Measurements from ENCODE around the gene CPXM2. TPM values are rescaled to one million over a fixed set of nuclear protein-coding genes. Genes with fewer than 3 reads are reported as not detected.

The CPXM2 gene
- total RNA-seq, 2 donors from 2014 or later, result 12.5 to 17.0 TPM

DNA sequence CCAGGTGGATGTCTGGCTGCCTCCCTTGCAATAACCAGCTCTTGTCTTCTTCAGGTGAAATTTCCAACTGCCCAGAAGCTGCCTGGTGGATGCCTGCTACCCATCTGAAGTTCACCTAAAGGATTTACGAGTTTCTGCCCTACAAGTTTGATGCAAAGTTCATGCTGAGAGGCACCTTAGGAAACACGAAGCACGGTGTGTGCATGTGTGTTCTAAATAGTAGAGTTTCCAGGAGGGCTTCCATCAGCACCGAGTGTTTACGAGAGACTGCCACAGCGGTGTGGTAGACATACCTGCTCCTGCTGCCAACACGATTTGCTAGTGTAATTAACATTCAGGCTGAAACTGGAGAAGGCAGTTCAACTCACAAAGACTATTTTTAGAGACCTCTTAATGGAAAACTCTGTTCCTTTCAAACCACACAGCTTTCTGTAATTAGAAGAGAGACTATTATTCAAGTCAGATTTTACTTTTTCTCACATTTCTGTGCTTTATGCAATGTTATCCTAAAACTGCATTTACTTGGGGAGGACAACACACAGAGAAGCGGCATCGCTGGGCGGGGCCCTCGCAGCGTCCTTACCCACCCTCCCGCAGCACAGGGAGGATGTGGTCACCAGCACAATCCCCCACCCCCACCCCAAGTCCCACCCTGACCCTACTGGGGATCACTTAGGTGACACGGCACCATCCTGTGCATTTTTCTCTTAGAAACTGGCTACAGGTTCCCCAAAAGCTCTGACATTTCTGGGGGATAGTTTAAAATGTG lies 15.5 kb upstream of the CPXM2 start:
- ATAC-seq (no peak), DNase-seq (no peak)
- intact Hi-C loops (cut with DNase I), result no loop called here

DNA sequence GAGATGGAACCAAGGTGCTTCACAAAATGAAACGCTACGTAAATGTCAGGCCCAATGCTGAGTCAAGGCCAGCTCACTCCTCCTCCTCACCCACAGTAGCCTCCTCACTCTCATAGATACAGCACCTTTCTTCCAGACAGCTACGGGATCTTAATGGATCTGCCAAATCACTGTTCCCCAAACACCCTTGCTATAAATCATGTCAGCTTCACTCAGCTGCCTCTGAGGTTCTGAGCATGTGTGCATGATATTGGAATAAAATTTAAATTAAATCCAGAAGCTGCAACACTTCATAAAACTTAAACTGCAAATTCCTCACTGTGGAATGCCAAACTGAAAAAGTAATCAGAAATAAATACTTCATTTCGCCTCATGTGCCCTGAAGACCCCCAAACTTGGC lies 14.7 kb upstream of the CPXM2 start:
- DNase-seq, result no peak
- intact Hi-C loops (cut with DNase I), result no loop called here
- no peak for ATAC-seq

DNA sequence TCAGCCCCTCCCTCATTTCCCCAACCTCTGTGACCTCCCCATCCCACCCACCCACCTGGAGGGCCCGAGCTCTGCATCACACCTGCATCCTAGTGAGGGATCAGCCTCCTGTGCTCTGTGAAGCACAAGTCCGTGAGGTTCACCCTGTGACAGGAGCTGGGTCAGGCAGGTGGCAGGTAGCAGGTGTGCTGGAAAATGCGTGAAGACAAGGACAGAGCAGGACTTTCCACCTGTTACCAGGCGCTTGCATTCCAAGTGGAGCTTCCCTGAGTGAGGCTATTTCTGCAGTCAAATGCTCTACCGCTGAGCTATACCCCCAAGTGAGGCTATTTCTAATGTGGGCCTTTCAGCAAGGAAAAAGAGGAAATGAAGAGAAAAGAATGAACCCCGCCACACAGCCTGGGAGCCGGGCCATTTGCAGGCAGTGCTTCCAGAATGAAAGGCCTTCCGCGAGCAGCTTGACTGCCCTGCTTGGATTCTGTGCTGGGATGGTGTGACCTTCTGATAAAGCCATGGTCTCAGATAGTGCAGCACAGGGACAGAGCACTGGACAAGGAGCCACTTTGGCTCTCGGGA lies 13.3 kb upstream of the CPXM2 start:
- intact Hi-C loops (cut with DNase I), result no loop called here
- no peak for ATAC-seq

DNA sequence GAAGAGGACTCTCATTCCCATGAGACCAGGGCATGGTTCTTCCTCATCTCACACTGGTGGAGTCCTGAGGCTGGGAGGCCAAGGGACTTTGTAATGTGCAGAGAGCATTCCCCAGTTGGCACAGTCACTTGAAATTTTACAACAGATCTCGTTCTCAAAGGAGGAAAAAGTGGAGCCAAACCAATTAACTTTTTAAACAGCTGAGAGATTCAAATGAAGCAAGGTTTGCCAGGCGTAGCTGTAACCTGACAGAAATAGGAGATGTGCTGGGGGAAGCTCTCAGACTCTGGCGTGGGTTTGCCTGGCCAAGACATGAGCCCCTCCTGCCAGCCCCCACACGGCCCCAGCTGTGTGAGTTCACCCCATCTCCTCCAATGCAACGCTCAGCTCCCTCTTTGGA lies 12.0 kb upstream of the CPXM2 start:
- no peak for ATAC-seq
- no peak for DNase-seq
- intact Hi-C loops (cut with DNase I), result no loop called here

More for the DNA sequence above, 13.3 kb upstream of the CPXM2 start:
- no peak for DNase-seq

DNA sequence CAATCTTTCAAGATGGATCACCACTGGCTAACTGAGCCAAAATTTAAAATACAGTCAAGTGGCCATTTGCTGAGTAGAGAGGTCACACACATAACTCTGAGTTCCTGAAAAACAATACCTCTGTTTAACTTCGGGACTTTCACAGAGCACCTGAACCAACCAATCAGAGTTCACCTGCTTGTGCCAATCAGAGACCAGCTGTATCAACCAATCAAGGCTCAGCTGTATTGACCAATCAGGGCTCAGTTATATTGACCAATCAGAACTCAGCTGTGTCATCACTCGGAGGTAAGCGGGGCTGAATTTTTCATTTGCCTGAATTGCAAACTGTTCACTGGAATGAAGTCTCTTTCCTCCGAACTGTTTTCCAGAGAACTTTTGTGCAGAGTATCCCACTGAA lies 10.0 kb upstream of the CPXM2 start:
- intact Hi-C loops (cut with DNase I), result no loop called here
- ATAC-seq, result no peak
- no peak for DNase-seq

DNA sequence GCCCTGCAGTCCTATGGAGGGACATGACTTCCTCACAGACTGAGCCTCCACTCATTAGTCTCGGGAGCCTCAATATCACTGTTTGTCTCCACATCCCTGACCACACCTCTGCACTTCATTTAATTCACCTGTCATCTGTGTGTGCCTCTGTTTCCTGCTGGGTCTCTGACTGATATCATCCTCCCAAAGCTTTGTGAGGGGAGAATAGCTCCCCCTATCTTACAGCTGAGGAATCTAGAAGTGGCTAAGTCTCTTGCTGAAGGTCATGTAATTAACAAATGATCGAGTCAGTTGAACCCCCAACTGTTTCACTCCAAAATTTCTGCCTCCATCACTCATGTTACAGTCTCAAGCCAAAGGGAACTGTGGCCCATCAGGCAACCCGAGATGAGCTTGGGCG lies 5.5 kb upstream of the CPXM2 start:
- intact Hi-C loops (cut with DNase I), result no loop called here
- ATAC-seq (no peak), DNase-seq (no peak)

DNA sequence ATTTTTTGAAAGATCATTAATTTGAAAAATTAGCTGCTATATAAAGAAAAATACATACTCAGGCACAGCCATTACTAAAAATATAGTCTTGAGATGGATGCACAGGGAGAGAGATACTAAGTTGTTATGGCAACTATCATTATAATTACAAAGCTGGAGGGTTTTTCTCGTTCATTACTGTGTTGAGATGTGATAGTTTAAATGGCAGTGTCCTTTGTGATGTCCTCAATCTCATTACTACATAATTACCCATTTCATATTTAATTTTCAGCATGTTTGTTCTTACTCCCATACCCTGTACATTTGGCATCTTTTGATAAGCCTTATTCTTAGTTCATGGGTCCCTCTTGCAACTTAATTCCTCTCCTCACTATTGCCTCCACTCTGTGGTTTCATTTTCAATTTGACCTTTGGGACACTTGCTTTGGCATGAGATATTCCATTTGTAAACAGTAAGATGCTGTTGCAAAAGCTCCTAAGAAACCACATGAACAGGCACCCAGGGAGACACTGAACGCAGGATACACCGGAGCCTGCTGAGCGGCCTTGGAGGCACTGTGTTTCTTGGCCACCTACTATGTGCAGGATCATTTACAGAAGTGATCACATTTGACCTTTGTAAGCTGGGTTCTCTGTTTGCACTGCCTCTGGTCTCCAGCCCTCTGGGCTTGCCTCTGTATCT lies 4.8 kb upstream of the CPXM2 start:
- intact Hi-C loops (cut with DNase I), result no loop called here
- ATAC-seq (peak in 1 of 2 donors; percentile 34), DNase-seq (no peak)

DNA sequence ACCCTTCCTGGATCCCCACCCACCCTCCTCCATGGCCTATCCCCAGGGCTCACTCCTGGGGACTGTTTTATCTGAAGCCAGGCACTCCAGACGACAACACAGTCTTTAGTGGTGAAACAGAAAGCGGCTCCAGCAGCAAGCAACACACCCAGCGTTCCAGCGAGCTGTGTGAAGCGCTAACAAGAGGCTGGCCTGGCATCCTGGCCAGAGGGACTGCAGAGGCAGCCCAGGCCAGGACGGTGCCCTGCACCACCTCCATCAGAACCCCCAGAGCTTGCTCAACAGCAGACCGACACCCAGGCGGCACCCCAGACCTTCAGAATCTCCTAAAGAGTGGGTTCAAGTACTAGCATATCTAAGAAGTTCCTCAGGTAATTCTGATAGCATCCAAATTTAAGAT lies 2.0 kb upstream of the CPXM2 start:
- ATAC-seq (no peak), DNase-seq (no peak)
- intact Hi-C loops (cut with DNase I), result no loop called here

DNA sequence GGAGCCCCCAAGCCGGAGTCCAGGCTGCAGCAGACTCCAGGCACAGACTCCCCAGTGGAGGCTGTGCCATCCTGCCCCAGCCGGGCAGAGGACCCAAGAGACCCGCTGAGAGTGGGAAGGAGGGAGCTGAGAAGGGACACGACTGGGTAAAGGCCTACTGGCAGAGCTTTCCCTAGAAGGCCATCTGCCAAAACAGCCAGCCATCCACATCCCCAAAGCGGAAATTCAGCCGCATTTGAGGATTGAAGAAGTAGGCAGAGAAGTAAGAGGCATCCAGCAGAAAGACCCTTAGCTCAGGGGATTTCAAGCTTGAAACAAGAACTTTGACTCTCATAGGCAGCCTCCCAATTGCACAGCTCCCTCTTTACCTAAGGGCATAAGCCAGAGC lies 857 bp downstream of the CPXM2 start:
- ATAC-seq, result peak in 1 of 2 donors; percentile 39
- DNase-seq, result no peak
- intact Hi-C loops (cut with DNase I), result no loop called here

DNA sequence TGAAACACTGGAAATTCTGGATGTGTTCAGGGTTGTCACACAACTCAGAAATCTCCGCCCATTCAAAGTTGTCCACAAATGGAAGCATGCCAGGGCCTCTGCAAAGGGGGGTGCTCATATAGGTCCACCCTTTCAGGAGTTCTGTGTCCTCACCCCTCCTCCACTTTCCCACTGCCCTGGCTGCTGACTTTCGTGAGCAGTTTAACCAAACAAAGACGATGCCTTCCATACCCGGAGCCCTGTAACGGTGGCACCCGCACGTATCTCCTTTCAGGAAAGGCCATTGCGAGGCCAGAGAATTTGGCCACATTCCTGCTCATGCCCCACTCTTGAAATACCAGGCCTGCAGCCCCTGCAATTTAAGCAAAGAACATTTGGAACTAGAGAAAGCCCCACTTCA lies 1.4 kb downstream of the CPXM2 start:
- DNase-seq (peak; percentile 43), ATAC-seq (peak in 1 of 2 donors; percentile 22)
- intact Hi-C loops (cut with DNase I), result no loop called here

DNA sequence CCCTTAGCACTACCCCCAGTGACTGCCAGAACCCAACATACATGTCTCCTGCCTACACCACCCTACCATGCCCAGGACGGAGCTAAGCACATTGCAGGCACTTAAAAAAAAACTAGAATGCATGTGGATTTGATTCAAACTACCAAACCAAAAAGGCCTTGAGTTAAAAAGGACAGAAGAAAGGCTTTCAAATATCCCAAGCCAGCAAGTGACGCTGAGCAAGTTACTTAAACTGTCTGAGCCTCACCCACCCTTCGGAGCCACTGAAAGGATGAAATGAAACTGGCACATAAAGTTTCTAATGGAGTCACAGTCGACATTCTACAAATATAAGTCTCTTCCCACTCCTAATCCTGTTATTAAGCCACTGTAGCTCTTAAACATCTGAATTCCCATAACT lies 1.8 kb downstream of the CPXM2 start:
- intact Hi-C loops (cut with DNase I), result no loop called here
- no peak for ATAC-seq
- no peak for DNase-seq

DNA sequence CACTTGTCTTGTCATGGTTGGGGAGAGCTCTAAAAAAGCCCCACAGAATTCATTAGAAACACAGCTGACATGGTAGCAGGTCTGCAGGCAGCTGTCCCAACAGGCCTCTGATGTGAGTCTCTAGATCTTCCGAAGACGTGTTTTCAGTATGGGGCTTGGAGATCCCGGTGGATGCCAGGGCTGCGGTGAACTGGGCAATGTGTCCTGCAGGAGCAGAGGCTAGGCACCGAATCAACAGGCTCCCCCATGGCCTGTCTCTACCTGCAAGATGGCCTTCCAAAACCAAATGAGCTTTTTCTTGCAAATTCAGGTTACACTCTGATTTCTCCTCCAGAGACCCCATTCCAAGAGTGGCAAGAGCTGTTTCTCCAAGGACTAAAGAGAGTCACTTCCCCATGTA lies 2.9 kb downstream of the CPXM2 start:
- no peak for ATAC-seq
- intact Hi-C loops (cut with DNase I), result no loop called here
- DNase-seq, result no peak

DNA sequence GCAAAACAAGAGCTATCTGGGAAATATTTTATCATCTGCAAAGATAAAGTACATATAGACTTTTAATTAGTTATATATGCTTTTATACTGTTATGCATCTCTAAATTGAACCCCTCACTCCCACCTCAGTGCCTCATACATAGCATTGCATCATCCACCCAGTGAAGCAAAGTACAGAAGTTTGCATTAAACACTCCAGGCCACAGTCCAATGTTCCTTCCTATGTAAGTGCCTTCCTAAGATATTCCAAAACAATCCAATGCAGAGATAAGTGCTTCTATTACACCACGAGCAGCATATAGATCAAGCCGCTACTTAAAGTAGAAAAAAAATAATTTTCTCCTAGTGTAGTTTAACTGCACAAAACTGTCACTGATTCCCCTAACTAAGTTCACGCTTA lies 3.4 kb downstream of the CPXM2 start:
- no peak for ATAC-seq
- intact Hi-C loops (cut with DNase I), result no loop called here
- no peak for DNase-seq

DNA sequence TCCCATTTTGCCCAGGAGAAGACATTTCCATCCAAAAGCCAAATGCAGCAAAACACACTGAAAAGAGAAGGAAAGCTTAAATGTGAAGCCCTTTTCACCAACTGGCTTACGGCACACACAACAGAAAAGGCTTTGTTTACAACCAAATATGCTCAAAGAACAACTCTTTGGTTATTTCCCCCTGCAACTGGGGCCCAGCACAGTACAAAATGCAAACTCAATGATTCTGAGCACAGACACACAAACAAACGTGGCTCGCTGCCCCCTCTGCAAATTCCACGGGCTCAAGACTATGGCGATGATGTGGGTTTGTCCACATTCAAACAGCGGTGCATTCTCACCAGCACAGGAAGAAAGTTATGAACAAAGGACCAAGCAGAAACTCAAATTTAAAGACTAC lies 5.3 kb downstream of the CPXM2 start:
- intact Hi-C loops (cut with DNase I), result no loop called here
- ATAC-seq, result no peak
- no peak for DNase-seq

DNA sequence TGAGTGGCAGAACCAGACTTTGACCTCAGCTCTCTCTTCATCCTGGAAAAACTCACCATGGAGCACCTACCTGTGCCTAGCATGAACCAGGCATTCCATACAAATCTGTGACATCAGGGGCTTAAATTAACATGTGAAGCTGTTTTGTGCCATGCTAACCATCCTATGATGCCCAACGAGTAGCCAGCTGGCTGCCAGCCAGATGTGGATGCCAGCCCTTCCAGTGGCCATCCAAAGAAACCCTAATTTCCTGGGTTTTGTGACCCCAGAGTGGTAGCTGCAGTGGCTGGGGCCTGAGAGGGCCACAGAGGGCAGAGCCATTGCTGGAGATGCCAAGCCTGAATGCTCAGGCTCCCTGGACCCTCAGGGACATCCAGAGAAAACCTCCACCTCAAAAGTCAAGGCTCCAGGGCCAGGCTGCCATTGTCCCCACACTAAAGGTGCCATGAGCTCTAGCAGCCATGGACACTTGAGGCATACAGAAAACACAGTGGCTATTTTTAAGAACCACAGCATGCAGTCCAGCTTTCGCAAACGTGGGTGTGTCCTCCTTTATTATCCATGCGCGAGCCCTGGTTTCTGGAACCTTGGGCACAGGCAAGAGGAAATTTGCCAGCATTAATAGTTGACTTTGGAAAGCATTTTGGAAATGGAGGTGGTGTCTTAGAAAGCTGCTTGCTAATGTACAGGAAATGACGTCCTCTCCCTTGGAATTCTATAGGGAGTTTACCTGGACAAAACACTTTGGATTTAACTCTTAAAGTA lies 6.0 kb downstream of the CPXM2 start:
- peak; percentile 19 to 38 for ATAC-seq
- DNase-seq, result peak; percentile 78
- intact Hi-C loops (cut with DNase I), result no loop called here

DNA sequence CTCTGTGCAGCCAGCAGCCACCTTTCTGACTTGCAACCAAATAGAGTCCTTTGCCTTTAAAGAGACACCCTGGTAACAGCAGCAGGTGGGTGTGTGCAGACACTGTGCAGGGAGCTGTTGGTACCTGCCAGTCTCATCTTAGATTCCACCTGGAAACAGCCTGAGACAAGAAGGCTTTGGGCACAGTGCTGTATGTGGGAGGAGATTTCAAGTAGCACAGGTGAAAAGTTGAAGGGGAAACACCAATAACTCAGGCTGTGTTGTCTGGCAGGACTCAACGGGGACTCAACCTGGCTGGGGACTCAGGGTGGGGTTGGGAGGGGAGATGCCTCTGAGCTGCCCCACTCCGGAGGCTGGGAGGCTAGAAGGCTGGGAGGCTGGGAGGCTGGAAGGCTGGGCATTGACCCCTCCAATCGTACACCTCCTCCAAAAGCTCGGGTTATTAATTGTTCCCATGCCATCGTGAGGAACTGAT lies 6.7 kb downstream of the CPXM2 start:
- intact Hi-C loops (cut with DNase I), result no loop called here
- DNase-seq, result no peak
- ATAC-seq, result no peak

DNA sequence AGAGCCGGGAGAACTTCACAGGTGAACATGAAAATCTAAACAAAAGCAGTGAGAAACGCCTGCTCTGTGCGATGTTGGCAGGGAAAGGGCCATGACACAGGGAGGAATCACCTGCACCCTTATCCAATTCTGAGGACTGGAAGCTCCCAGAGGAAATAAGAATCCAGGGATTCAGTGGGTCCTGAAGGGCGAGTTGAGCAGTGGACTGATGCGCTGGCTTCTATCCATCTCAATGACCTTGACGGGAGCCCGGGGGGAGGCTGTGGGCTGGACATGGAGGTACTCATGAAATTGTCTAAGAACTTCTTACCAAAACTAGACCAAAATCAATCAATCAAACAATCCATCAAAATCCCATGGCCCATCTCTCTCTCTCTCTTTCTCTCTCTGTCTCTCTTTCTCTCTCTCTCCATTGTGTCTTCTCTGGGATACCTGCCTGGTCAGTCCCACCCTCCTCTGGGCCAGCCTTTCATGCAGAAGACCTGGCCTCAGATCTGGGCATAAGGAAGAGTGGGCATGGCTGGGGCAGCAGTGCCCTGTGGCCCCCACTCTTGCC lies 7.2 kb downstream of the CPXM2 start:
- ATAC-seq, result no peak
- DNase-seq, result no peak
- intact Hi-C loops (cut with DNase I), result no loop called here

DNA sequence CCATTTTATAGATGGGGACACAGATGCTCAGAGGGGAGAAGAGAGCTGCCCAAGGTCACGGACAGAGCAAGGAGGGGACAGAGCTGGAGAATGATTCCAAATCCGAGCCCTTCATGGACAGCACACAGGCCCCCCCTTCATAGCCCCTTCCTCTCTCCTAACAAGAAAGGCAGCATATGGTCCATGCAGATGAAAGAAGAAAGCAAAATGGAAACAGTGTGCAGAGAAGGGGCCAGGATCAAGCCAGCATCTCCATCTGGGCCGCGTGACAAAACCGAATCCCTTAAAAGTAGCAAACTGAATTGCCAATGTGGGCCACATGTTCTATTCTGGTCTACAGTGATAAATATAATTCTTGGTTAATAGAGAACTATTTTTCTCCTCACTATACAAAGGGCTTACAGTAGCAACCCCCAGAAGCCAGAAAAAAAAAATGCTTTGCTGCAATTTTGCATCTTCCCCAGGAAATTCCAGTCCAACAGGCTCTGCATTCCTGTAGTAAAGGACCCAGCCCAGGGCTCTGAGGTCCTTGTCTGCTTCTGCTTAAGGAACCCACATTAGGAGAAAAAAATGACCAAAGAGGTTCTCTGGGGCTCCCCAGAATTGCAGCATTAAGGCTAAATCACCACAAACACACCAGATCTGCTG lies 7.8 kb downstream of the CPXM2 start:
- ATAC-seq (no peak), DNase-seq (no peak)
- intact Hi-C loops (cut with DNase I), result no loop called here
